Neural cell (in vitro differentiated cells): ENCODE results near the gene UBAP2L.

ENCODE experiments used
- EZH2 ChIP-seq: fragments of 200-600, 300-800 bp; shearing (Covaris generic), sonication (generic); IDR thresholded peaks from 2 replicates; pipeline ENCODE4 v1.6.1; 2014; ENCODE audit warnings: antibody characterized with exemption, low read length, borderline replicate concordance, mild to moderate bottlenecking; ENCODE audit not compliant: insufficient read depth, poor library complexity, severe bottlenecking
- POLR2AphosphoS5 ChIP-seq: IDR thresholded peaks from 2 replicates; pipeline ENCODE4 v1.6.1; 2012

DNA sequence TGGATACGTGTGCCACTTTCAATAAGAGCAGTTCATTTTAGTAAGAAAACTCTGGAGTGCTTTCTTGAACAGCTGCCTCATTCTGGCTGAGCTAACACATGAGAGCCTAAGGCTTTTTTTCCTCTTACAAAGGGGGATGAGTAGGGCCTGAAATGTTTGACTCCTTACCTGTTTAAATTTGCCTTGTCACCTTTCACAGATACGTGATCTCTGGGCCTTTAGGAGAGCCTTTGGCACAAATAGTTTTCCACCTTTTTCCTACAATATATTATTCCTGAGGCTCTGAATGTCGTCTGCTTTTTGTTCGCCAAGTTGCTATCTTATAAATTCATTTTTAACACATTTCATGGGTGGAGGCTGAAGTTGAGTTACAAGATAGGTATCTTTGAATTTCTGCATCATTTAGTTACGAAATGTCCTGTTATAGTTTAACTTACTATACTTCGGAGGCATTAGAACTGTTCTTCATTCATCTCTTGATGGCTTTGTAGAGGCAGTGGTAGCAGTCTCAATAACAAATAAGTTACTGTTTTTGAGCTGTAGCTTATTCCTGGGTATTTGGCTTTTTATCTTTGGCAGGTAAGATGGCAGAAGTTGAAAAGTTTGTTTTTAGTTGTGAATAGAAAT lies 17.2 kb downstream of the UBAP2L start:
- TF ChIP-seq EZH2: no peak
- no peak for TF ChIP-seq POLR2AphosphoS5
